Natural killer cell treated with Interleukin-12 subunit alpha and Interleukin-12 subunit beta and Interleukin-15 and Interleukin-18, amount 100 ng/mL, for 72 hours (primary cell): ENCODE measurements around the gene MYO1E. TPM values are rescaled to one million over a fixed set of nuclear protein-coding genes. Genes with fewer than 3 reads are reported as not detected.
A peak's percentile ranks its signal among the peaks of the same experiment; 100 is the strongest.

ENCODE experiments used
- ATAC-seq, 2 donors: fragments of 150-1000 bp; cut with Tn5 transposase in 1 of 2; sonication (Bioruptor Pico), chemical (Tn5 transposase) in 1 of 2; 2 replicates each; pipeline ENCODE4 v1.10.0; 2021
- DNase-seq: peaks from one replicate; pipeline ENCODE4 v3.0.0; 2022; ENCODE audit warnings: low spot score
- H3K27ac Mint-ChIP-seq, 2 donors: 1 replicate in 1 of 2; 2 replicates in 1 of 2; pipeline ENCODE4 v1.8.0; 2022; ENCODE audit warnings: mixed read lengths in 2 of 2, mild to moderate bottlenecking in 1 of 2, moderate library complexity in 1 of 2
- H3K27me3 Mint-ChIP-seq, 2 donors: 1 replicate in 1 of 2; 2 replicates in 1 of 2; pipeline ENCODE4 v1.8.0; 2022; ENCODE audit warnings: mixed read lengths in 2 of 2
- H3K36me3 Mint-ChIP-seq: one replicate; pipeline ENCODE4 v1.8.0; 2022; ENCODE audit warnings: mixed read lengths
- H3K4me1 Mint-ChIP-seq, 2 donors: 1 replicate in 1 of 2; 2 replicates in 1 of 2; pipeline ENCODE4 v1.8.0; 2022; ENCODE audit warnings: low read depth in 2 of 2, mixed read lengths in 2 of 2, mild to moderate bottlenecking in 1 of 2
- H3K4me3 Mint-ChIP-seq: one replicate; pipeline ENCODE4 v1.8.0; 2022; ENCODE audit warnings: mixed read lengths
- H3K9me3 Mint-ChIP-seq: 2 replicates; pipeline ENCODE4 v1.8.0; 2022; ENCODE audit warnings: mixed read lengths
- total RNA-seq, 2 donors: library from RNA; stranded (reverse); gene quantifications; one replicate each; pipeline ENCODE4 v1.2.3, GENCODE V29; 2022

The MYO1E gene
- total RNA-seq, 2 donors from 2014 or later: 3.7 to 20.0 TPM

- peaks cover 5% of the 10 kb centered on the region for H3K36me3 Mint-ChIP-seq
- H3K9me3 Mint-ChIP-seq: no peaks in the 10 kb centered on the region
Observed at GRCh38 chr15:59104912-59105732, 267.5 kb downstream of the MYO1E start, which contains the start of gene CCNB2. TSS of gene CCNB2 (plus strand) at chr15:59105146. CDS start at chr15:59105269, 123 bp downstream.

GRCh38 chr15:59104602-59104911, 268.1 kb downstream of the MYO1E start:
- Mint-ChIP-seq H3K4me3 (peak overlapping the region; percentile 99), H3K4me1 (peaks cover 9 to 16% of the 10 kb centered on the region in 2 donors), H3K9me3 (no peaks in the 10 kb centered on the region), H3K27ac (peak overlapping the region; percentile 94 to 96), H3K36me3 (peaks cover 5% of the 10 kb centered on the region), H3K27me3 (no peaks in the 10 kb centered on the region)
- ATAC-seq (no peak), DNase-seq (no peak)

More at GRCh38 chr15:59104912-59105732, 267.5 kb downstream of the MYO1E start, which contains the start of gene CCNB2:
- DNase-seq: peak; percentile 87
- peak within 1 kb of the TSS; percentile 99 for H3K4me3 Mint-ChIP-seq
- no peaks in the 10 kb centered on the region for H3K27me3 Mint-ChIP-seq
- H3K4me1 Mint-ChIP-seq: peaks cover 9 to 16% of the 10 kb centered on the region in 2 donors
- H3K27ac Mint-ChIP-seq: peak within 1 kb of the TSS; percentile 94 to 96
- ATAC-seq: peak; percentile 99 to 100

GRCh38 chr15:59099162-59099685, 273.4 kb downstream of the MYO1E start:
- Mint-ChIP-seq H3K27ac (no peak overlapping the region), H3K27me3 (no peaks in the 10 kb centered on the region), H3K4me1 (peaks cover under 1 to 2% of the 10 kb centered on the region in 2 donors), H3K36me3 (peaks cover 16% of the 10 kb centered on the region), H3K4me3 (no peak overlapping the region), H3K9me3 (no peaks in the 10 kb centered on the region)
- no peak for DNase-seq
- no peak for ATAC-seq

GRCh38 chr15:59096429-59096828, 276.2 kb downstream of the MYO1E start:
- ATAC-seq: no peak
- no peaks in the 10 kb centered on the region for H3K4me1 Mint-ChIP-seq
- DNase-seq: no peak
- H3K27me3 Mint-ChIP-seq: no peaks in the 10 kb centered on the region
- no peak overlapping the region for H3K27ac Mint-ChIP-seq
- H3K36me3 Mint-ChIP-seq: peaks cover 22% of the 10 kb centered on the region
- H3K9me3 Mint-ChIP-seq: no peaks in the 10 kb centered on the region
- H3K4me3 Mint-ChIP-seq: no peak overlapping the region

- Mint-ChIP-seq H3K27me3 (no peaks in the 10 kb centered on the region), H3K4me1 (no peaks in the 10 kb centered on the region), H3K4me3 (no peak overlapping the region), H3K27ac (no peak overlapping the region), H3K36me3 (peaks cover 22% of the 10 kb centered on the region), H3K9me3 (no peaks in the 10 kb centered on the region)
- ATAC-seq: no peak
- no peak for DNase-seq
Observed at GRCh38 chr15:59094077-59094476, 278.6 kb downstream of the MYO1E start.

- Mint-ChIP-seq H3K4me1 (no peaks in the 10 kb centered on the region), H3K36me3 (peaks cover 11% of the 10 kb centered on the region), H3K27ac (no peak overlapping the region), H3K27me3 (no peaks in the 10 kb centered on the region), H3K9me3 (no peaks in the 10 kb centered on the region), H3K4me3 (no peak overlapping the region)
- ATAC-seq (no peak), DNase-seq (no peak)
Observed at GRCh38 chr15:59087731-59088130, 284.9 kb downstream of the MYO1E start.

Other genes with a start within 250 kb of the MYO1E start
- gene LDHAL6B, start 166.0 kb downstream of the MYO1E start, total RNA-seq: not detected
- gene FAM81A, start 65.3 kb upstream of the MYO1E start, total RNA-seq: 1 to 10 TPM in 1 of 2 donors, not detected in 1; 1.2 TPM
- gene GCNT3, start 238.9 kb upstream of the MYO1E start, total RNA-seq: not detected